Nephron progenitor cell (in vitro differentiated cells): Measurements from ENCODE around the gene TCERG1.

ENCODE experiments used
- DNase-seq: peaks from one replicate; pipeline ENCODE4 v3.0.0; 2021
- H3K27ac Mint-ChIP-seq: 2 replicates; pipeline ENCODE4 v1.8.0; 2021; ENCODE audit warnings: mild to moderate bottlenecking, moderate library complexity, mixed read lengths
- H3K27me3 Mint-ChIP-seq: 2 replicates; pipeline ENCODE4 v1.8.0; 2021; ENCODE audit warnings: mild to moderate bottlenecking, low read depth, mixed read lengths; ENCODE audit not compliant: poor library complexity
- H3K36me3 Mint-ChIP-seq: 2 replicates; pipeline ENCODE4 v1.8.0; 2021; ENCODE audit warnings: low read depth, mixed read lengths
- H3K4me1 Mint-ChIP-seq: 2 replicates; pipeline ENCODE4 v1.8.0; 2021; ENCODE audit warnings: mixed read lengths
- H3K4me3 Mint-ChIP-seq: 2 replicates; pipeline ENCODE4 v1.8.0; 2021; ENCODE audit warnings: mild to moderate bottlenecking, moderate library complexity, mixed read lengths
- H3K9me3 Mint-ChIP-seq: 2 replicates; pipeline ENCODE4 v1.8.0; 2021; ENCODE audit warnings: mild to moderate bottlenecking, moderate library complexity, mixed read lengths
- CTCF ChIP-seq: fragments of 200-600 bp; sonication (generic); IDR thresholded peaks from 2 replicates; pipeline ENCODE4 v1.5.0; 2021; ENCODE audit warnings: antibody characterized with exemption

Gene TCERG1

GRCh38 chr5:146490089-146490843 is 43.1 kb downstream of the TCERG1 start:
- no peak for DNase-seq
- TF ChIP-seq CTCF, result no peak
- peaks cover 73% of the 10 kb centered on the region for H3K36me3 Mint-ChIP-seq
- no peaks in the 10 kb centered on the region for H3K9me3 Mint-ChIP-seq
- no peak overlapping the region for H3K27ac Mint-ChIP-seq
- no peak overlapping the region for H3K4me3 Mint-ChIP-seq
- H3K4me1 Mint-ChIP-seq, result no peaks in the 10 kb centered on the region
- peaks cover 2% of the 10 kb centered on the region for H3K27me3 Mint-ChIP-seq

GRCh38 chr5:146494656-146495055 is 47.5 kb downstream of the TCERG1 start:
- H3K4me1 Mint-ChIP-seq, result peaks cover 12% of the 10 kb centered on the region
- no peak for TF ChIP-seq CTCF
- no peaks in the 10 kb centered on the region for H3K27me3 Mint-ChIP-seq
- no peak overlapping the region for H3K27ac Mint-ChIP-seq
- no peaks in the 10 kb centered on the region for H3K9me3 Mint-ChIP-seq
- peaks cover 57% of the 10 kb centered on the region for H3K36me3 Mint-ChIP-seq
- no peak overlapping the region for H3K4me3 Mint-ChIP-seq
- no peak for DNase-seq

- H3K9me3 Mint-ChIP-seq, result no peaks in the 10 kb centered on the region
- peaks cover 12% of the 10 kb centered on the region for H3K4me1 Mint-ChIP-seq
- H3K27ac Mint-ChIP-seq, result no peak overlapping the region
- H3K4me3 Mint-ChIP-seq, result no peak overlapping the region
- H3K27me3 Mint-ChIP-seq, result no peaks in the 10 kb centered on the region
- no peak for TF ChIP-seq CTCF
- DNase-seq, result no peak
- H3K36me3 Mint-ChIP-seq, result peaks cover 50% of the 10 kb centered on the region
Measured at GRCh38 chr5:146499680-146500079, 52.5 kb downstream of the TCERG1 start.

GRCh38 chr5:146507428-146507827 is 60.3 kb downstream of the TCERG1 start:
- H3K36me3 Mint-ChIP-seq, result peaks cover 69% of the 10 kb centered on the region
- no peak for TF ChIP-seq CTCF
- no peaks in the 10 kb centered on the region for H3K4me1 Mint-ChIP-seq
- H3K4me3 Mint-ChIP-seq, result no peak overlapping the region
- no peak for DNase-seq
- no peaks in the 10 kb centered on the region for H3K27me3 Mint-ChIP-seq
- no peaks in the 10 kb centered on the region for H3K9me3 Mint-ChIP-seq
- no peak overlapping the region for H3K27ac Mint-ChIP-seq

GRCh38 chr5:146510559-146511125 is 63.5 kb downstream of the TCERG1 start:
- Mint-ChIP-seq H3K36me3 (peaks cover 48% of the 10 kb centered on the region), H3K27me3 (no peaks in the 10 kb centered on the region), H3K4me1 (no peaks in the 10 kb centered on the region), H3K27ac (no peak overlapping the region), H3K9me3 (no peaks in the 10 kb centered on the region), H3K4me3 (no peak overlapping the region)
- DNase-seq, result no peak
- no peak for TF ChIP-seq CTCF

- H3K36me3 Mint-ChIP-seq, result peaks cover 28% of the 10 kb centered on the region
- no peak overlapping the region for H3K4me3 Mint-ChIP-seq
- H3K9me3 Mint-ChIP-seq, result no peaks in the 10 kb centered on the region
- TF ChIP-seq CTCF, result no peak
- H3K4me1 Mint-ChIP-seq, result no peaks in the 10 kb centered on the region
- no peak for DNase-seq
- no peak overlapping the region for H3K27ac Mint-ChIP-seq
- H3K27me3 Mint-ChIP-seq, result no peaks in the 10 kb centered on the region
Measured at GRCh38 chr5:146513462-146513861, 66.3 kb downstream of the TCERG1 start.
